GM18499 (cell line): ENCODE data around the gene HMGCS2.
"Not testable (repeated sequence)": the region's sequence is repeated elsewhere in the genome, so short reads cannot be mapped to it uniquely, and the experiment has no call there.

Experiments
- ATAC-seq: cut with Tn5 transposase; IDR thresholded peaks from one replicate; pipeline ENCODE4 v1.9.1; 2021; ENCODE audit warnings: moderate number of reproducible peaks; ENCODE audit not compliant: insufficient read depth, unreplicated experiment

Gene HMGCS2

DNA sequence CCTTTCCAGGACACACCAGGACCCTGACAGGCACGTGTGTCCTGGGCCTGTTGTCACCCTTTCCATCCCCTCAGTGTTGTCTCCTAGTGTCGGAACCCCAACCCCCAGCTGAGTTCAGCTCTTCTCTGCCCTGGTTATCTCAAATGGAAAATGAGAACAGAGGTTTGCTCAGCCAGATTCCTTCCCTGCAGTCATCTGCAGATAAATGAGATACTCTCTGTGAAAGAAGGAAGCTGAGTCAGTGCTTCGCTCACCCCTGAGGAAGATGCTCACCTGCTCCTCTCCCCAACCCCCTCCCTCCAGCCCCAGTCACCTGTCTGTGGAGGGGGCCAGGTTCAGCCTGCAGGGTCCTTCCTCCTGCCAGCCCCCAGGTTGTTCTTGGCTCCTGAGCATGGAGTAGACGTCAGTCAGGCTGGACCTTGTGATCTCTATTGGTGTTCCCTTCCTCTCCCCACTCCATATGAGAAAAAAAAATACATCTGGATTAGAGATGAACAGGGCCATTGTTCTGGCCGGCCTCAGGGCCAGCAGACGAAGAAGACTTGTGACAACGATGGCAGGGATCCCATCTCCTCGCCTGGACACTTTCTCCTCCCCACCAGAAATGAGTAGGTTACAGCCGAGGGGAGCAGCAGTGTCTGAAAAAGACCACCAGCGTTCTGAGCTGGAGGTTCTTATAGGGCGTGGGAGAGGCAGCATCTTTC, 36.1 kb downstream of the HMGCS2 start:
- ATAC-seq, result no peak

DNA sequence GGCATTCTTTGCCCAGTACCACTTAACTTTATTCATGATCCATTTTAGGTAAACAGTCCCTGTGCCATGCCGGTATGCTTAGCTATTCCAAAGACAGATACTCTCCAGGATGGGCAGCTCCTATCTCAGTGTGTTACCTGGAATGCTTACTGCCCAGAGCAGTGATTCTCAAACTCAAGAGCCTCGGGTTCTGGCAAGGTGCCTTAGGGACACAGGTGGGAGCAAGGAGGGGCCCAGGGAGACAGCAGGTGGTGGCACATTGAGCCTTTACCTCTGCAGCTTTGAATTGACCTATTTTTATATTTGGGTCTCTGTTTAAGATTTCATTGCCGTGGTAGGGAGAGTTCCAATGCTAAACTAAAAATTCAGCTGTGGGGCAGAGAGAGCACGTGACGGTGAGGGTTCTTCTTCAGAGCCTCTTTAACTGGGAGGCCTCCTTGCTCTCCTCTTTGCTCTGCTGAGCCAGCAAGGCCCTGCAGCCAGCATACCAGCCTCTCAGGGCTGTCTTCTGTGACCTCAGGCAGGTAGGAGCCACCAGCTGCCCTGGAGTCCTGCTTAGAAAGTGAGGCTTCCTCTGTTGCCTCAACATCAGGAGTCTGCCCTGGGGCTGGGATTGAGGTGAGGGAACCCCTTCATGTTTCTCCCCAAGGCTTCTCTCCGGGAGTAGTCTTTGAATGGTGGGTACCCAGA, 36.8 kb downstream of the HMGCS2 start:
- ATAC-seq, result no peak

GRCh38 chr1:119731060-119731459, 37.6 kb downstream of the HMGCS2 start:
- ATAC-seq, result no peak

- no peak for ATAC-seq
Observed at GRCh38 chr1:119729044-119729443, 39.7 kb downstream of the HMGCS2 start.

- ATAC-seq, result no peak
Observed at GRCh38 chr1:119727991-119728390, 40.7 kb downstream of the HMGCS2 start.

DNA sequence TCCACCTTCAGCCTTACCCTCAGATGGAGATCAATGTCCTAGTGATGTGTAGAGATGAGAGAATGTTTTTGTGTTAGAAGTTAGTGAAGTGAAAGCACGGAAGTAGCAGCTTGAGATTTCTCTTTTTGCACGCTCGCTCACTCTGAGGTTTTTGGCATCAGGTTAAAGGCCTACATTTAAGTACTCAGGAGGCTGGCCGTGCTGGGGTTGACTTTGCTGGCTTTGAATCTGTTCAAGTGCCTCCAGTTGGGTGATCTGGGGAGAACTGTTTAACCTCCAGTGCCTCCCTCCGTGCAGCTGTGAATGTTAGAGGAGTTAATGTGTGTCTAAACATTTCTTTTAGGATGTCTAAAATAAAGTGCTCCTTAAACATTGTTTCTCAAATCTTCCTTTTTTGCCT, 43.1 kb downstream of the HMGCS2 start:
- ATAC-seq, result no peak

DNA sequence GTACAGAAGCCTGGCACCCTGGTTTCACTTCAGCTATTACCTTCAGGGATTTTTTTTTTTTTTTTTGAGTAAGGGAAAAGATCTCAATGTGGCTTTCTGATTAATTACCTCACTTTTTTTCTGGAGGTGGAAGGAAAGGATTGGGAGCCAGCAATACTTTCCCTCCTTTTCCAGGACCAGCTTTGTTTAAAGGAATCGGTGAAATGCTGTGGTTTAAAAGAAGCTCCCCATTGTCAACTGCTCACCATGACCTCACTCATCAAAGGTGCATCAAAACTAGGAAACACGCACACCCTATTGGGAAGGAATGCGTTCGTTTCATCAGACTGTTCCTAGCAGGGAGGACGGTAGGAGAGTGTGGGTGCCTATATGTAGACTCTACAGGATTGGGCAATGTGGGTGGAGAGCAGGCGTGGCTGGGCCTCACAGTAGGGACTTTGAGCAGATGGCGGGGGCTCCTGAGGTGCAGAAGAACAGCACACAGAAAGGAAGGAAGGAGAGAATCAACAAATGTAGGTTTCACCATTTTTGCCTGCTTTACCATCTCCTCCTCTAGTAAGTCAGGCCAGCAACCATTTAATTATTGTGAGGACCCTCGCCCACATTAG, 44.0 kb downstream of the HMGCS2 start:
- no peak for ATAC-seq

DNA sequence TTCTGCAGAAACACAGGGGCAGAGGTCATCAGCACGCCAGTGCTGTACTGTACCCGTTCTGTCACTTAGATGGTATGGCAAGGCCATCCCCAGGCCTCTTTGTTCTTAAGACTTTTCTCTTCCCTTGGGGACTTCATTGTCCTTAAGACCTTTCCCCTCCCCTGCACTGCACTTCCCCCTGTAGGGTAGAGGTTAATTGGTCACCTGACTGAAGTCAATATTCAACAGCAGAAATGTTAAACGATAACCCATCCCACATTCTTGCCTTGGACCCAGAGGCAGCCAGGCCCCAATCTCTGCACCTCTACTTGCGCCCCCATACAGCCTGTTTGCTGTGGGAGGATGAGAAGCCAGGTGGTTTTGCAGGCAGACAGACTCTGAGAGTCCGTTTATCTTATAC, 46.8 kb downstream of the HMGCS2 start:
- no peak for ATAC-seq

DNA sequence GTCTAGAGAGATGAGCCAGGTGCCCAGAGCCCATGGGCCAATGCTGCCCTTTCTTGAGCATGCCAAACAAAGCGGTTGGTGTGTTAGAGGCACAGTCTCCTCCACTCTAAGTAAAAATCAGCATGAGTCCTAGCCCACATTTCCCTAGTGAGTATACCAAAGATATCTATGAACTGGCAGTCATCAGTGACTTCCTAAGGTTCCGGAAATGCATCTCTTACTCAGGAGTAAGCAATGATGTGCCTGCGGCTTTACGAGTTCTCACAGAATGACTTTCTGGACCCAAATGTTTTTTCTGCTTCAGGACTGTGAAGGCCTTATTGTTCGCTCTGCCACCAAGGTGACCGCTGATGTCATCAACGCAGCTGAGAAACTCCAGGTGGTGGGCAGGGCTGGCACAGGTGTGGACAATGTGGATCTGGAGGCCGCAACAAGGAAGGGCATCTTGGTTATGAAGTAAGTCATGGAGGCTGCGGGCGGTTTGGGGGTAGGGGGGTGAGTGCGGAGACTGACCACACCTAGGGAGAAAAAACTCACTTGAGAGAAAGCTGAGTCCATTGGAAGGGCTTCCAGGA, 47.8 kb downstream of the HMGCS2 start:
- no peak for ATAC-seq

DNA sequence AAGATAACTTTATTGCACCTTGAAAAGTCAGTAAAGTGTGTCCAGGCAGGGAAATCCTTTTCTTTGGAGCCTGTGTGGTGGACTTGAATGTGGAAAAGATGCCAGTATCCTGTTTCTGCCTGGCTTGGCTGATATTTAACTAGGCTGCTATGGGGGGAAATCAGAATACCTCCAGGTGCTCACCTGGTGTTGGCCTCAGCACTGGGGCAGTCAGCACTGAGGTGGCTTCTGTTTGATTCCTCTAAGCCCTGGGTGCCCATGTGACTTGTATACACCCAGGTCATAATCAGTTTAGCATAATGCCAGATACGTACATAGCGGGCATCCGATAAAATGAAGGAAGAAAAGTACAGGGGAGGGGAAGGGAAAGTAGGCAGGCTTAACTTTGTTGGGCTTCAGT, 49.7 kb downstream of the HMGCS2 start:
- no peak for ATAC-seq

GRCh38 chr1:119718409-119718808, 50.3 kb downstream of the HMGCS2 start:
- no peak for ATAC-seq

- no peak for ATAC-seq
Observed at GRCh38 chr1:119715542-119715941, 53.2 kb downstream of the HMGCS2 start.

- ATAC-seq, result no peak
Observed at GRCh38 chr1:119714583-119714982, 54.1 kb downstream of the HMGCS2 start.

DNA sequence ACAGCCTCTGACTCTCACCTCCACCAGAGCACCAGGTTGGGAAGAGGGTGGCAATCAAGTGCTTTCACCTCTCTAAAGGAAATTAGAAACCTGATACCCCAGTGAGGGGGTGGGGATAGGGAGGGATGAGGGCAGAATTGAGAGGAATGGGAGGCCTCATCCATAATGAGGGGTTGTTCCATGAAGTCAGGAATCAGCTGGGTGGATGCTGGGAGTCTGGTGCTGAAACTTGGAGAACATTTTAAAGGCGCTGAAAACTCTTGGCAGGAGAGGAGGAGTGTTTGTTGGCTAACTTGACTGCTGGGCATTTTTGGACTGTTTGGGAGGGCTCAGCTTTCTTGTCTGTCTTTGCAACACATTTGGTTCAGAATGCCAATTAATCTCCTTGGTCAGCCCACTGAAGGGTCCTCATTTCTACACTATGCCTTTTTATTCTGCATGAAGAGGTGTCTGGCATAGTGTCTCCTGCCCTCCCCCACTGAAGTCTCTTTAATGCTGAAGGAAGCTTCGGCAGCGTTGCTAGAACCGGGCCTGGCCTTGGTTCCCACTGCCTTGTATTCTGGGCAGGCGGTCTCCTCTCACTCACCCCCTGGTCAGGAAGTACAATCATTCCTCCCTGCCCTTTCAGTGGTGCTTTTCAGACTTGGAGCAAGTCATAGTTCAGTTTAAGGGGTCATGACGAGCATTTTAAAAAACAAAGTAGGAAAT, 54.8 kb downstream of the HMGCS2 start:
- no peak for ATAC-seq

DNA sequence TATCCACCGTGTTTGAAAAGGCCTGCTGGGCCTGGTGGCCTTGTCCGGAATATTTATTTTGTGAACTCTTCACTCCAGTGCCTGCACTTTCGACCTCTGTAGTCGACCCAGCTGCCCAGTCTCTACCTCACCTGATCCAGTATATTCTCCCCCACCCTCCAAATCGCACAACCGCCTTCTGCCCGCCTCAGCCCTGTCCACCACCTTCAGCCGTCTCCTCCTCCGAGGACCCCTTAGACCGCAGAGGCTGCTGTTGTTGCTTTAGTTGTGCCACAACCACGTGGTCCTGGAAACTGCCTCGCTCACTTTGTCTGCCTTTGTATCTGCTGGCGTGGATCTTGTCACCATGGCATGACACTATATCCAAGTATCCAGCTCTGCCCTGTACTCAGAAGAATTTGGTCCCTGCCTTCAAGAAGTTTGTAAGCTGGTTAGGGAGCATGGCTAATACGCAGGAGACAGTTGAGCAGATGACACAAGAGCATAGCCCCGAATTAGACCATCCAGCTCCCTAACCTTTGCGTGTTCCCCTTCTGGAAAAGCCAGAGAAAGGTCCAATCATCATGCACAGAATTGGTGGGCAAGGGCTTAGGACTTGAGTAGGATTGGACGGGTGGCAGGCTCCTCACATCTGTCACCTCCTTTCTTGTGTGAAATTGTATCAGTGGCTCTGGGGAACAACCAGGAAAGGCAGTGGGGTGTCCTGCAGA, 55.5 kb downstream of the HMGCS2 start:
- no peak for ATAC-seq

- no peak for ATAC-seq
Observed at GRCh38 chr1:119712342-119713038, 56.2 kb downstream of the HMGCS2 start.

- ATAC-seq, result no peak
Observed at GRCh38 chr1:119711804-119712341, 56.8 kb downstream of the HMGCS2 start, which contains the start of gene PHGDH. Gene PHGDH, plus strand, starts transcription at chr1:119711934. Its CDS starts 89 bp downstream, at chr1:119712023.

DNA sequence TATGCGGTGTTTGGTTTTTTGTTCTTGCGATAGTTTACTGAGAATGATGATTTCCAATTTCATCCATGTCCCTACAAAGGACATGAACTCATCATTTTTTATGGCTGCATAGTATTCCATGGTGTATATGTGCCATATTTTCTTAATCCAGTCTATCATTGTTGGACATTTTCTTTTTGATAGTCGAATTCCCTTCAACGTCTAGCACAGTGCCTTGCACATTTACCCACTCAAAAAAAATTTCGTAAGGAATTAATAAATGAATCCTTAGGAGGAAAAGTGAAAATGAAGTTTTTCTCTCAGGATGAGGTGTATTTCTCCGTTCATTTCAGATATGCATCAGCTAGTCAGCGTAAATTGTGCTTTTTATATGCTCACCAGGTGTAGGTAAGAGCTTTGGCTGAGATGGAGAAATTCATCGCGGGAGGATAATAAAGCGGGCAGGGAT, 57.3 kb downstream of the HMGCS2 start:
- ATAC-seq, result not testable (repeated sequence)

GRCh38 chr1:119706599-119706998, 62.1 kb downstream of the HMGCS2 start:
- not testable (repeated sequence) for ATAC-seq
